ENCODE results near the gene NFIB.

The NFIB gene

DNA sequence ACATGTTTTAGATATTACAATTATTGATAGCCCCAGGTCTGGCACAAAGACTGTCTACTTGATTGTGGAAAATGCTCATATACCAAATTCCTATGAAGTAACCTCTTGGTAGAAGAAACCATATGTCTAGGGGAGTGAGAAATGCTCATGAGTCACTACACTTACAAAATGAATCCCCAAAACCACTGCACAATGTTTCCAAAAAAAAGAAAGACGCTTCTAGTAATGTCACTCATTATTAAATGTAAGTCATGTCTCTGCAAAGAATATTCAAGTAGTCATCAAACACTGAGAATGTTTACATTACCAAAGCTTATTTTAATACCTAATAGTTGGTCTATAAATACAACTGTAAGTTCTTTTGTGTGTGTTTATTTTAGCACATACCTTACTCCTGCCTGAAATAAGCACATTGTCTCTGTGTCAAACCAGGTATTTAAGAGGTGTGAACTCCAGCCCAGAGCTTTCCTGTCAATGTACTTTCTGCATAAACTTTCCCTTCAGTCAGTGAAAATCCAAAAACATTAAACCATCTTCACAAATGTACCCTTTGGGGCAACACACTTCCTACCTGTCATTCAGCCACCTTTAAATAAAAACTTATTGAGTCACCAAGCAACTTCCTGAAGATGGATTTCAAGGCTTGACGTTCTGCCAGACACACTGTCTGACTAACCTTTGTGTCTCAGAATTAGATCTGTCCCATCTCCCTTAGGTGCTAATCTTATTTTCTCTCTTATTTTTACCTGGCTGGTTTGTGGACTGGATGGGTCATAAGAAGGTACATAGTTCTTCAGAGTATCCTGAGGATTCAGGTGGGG is 194.0 kb downstream of the NFIB start:
- Histone ChIP-seq H3K36me3 (ENCODE audit: low read depth) (peaks cover 86% of the 10 kb centered on the region), H3K9me3 (ENCODE audit: severe bottlenecking) (no peaks in the 10 kb centered on the region), H3K27me3 (ENCODE audit: insufficient read depth, poor library complexity, severe bottlenecking) (no peaks in the 10 kb centered on the region), H3K27ac (ENCODE audit: poor library complexity, severe bottlenecking) (peak overlapping the region; percentile 75), H3K4me3 (ENCODE audit: severe bottlenecking) (no peak overlapping the region), H3K4me1 (ENCODE audit: insufficient read depth, poor library complexity, severe bottlenecking) (peaks cover 22% of the 10 kb centered on the region)
- ATAC-seq (ENCODE audit: low read depth) (peak; percentile 83), DNase-seq (ENCODE audit: low spot score) (no peak)
- TF ChIP-seq, protein P1, sequence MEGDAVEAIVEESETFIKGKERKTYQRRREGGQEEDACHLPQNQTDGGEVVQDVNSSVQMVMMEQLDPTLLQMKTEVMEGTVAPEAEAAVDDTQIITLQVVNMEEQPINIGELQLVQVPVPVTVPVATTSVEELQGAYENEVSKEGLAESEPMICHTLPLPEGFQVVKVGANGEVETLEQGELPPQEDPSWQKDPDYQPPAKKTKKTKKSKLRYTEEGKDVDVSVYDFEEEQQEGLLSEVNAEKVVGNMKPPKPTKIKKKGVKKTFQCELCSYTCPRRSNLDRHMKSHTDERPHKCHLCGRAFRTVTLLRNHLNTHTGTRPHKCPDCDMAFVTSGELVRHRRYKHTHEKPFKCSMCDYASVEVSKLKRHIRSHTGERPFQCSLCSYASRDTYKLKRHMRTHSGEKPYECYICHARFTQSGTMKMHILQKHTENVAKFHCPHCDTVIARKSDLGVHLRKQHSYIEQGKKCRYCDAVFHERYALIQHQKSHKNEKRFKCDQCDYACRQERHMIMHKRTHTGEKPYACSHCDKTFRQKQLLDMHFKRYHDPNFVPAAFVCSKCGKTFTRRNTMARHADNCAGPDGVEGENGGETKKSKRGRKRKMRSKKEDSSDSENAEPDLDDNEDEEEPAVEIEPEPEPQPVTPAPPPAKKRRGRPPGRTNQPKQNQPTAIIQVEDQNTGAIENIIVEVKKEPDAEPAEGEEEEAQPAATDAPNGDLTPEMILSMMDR (IDR thresholded peaks at IDR 0.05; ENCODE audit: poor library complexity, severe bottlenecking) = no peak

DNA sequence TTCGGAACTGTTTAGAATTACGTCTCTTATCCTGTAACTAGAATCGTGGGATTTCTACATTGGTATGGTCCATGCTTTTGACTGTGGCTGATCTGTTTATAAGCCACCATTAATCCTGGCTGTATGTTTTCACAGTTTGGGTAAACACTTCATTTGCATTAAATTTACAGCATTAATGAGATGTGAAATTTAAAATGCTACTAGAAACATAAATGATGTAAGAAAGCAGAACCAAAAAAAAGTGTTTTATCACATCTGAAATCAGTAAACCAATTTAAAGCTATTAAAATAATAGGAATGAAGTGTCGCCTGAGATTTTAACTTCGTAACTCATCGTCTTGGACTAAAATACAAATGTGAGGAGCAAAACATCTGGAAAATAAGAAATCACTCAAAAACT is 201.7 kb downstream of the NFIB start:
- TF ChIP-seq, protein P1 (IDR thresholded peaks at IDR 0.05; ENCODE audit: poor library complexity, severe bottlenecking) = no peak
- Histone ChIP-seq H3K4me1 (ENCODE audit: insufficient read depth, poor library complexity, severe bottlenecking) (no peaks in the 10 kb centered on the region), H3K27ac (ENCODE audit: poor library complexity, severe bottlenecking) (no peak overlapping the region), H3K4me3 (ENCODE audit: severe bottlenecking) (no peak overlapping the region), H3K9me3 (ENCODE audit: severe bottlenecking) (no peaks in the 10 kb centered on the region), H3K36me3 (ENCODE audit: low read depth) (peaks cover 87% of the 10 kb centered on the region), H3K27me3 (ENCODE audit: insufficient read depth, poor library complexity, severe bottlenecking) (no peaks in the 10 kb centered on the region)
- ATAC-seq (ENCODE audit: low read depth) (no peak), DNase-seq (ENCODE audit: low spot score) (no peak)

DNA sequence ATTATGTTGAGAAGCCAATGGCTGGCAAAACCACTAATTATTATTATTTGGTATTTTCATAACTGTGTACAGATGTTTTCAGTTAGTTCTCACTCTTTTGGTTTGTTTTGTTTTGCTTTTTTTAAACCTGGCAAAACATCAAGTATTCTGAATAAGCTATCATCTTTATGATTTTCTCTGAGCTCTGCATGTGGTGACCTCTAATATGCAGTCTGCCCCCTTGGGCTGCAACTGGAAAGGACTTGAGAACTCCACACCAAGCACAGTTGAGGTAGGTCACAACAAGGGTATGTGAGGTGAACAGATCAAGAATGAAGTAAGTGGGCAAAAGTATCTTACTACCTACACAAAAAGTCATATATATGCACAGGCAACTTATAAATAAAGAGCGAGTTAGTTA is 202.2 kb downstream of the NFIB start:
- no peak overlapping the region for H3K4me3 ChIP-seq (ENCODE audit: severe bottlenecking)
- peaks cover 82% of the 10 kb centered on the region for H3K36me3 ChIP-seq (ENCODE audit: low read depth)
- no peaks in the 10 kb centered on the region for H3K4me1 ChIP-seq (ENCODE audit: insufficient read depth, poor library complexity, severe bottlenecking)
- no peak overlapping the region for H3K27ac ChIP-seq (ENCODE audit: poor library complexity, severe bottlenecking)
- H3K9me3 ChIP-seq (ENCODE audit: severe bottlenecking) = no peaks in the 10 kb centered on the region
- DNase-seq (ENCODE audit: low spot score) (no peak), ATAC-seq (ENCODE audit: low read depth) (no peak)
- no peaks in the 10 kb centered on the region for H3K27me3 ChIP-seq (ENCODE audit: insufficient read depth, poor library complexity, severe bottlenecking)
- TF ChIP-seq, protein P1 (IDR thresholded peaks at IDR 0.05; ENCODE audit: poor library complexity, severe bottlenecking) = no peak

DNA sequence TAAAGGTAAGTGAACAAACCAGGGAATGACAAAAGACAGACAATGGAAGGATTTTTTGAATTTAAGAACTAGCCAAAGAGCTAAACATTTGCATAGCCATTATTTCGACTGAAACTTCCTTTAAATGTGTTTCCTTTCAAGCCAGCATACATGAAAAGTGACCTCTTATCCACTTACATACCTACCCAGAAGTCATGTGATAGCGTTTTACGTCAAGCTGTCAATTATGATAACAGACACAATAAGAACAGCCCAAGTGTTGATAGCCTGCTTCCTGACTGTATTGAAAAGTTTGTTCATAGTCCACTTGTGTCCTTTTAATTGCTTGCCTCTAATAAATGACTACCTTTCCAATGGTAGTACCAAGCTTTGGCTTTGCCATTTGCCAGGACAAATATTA is 206.0 kb downstream of the NFIB start:
- no peaks in the 10 kb centered on the region for H3K9me3 ChIP-seq (ENCODE audit: severe bottlenecking)
- TF ChIP-seq, protein P1 (IDR thresholded peaks at IDR 0.05; ENCODE audit: poor library complexity, severe bottlenecking) = no peak
- H3K4me3 ChIP-seq (ENCODE audit: severe bottlenecking) = no peak overlapping the region
- ATAC-seq (ENCODE audit: low read depth) (no peak), DNase-seq (ENCODE audit: low spot score) (no peak)
- H3K27ac ChIP-seq (ENCODE audit: poor library complexity, severe bottlenecking) = no peak overlapping the region
- no peaks in the 10 kb centered on the region for H3K27me3 ChIP-seq (ENCODE audit: insufficient read depth, poor library complexity, severe bottlenecking)
- peaks cover 7% of the 10 kb centered on the region for H3K4me1 ChIP-seq (ENCODE audit: insufficient read depth, poor library complexity, severe bottlenecking)
- peaks cover 54% of the 10 kb centered on the region for H3K36me3 ChIP-seq (ENCODE audit: low read depth)

DNA sequence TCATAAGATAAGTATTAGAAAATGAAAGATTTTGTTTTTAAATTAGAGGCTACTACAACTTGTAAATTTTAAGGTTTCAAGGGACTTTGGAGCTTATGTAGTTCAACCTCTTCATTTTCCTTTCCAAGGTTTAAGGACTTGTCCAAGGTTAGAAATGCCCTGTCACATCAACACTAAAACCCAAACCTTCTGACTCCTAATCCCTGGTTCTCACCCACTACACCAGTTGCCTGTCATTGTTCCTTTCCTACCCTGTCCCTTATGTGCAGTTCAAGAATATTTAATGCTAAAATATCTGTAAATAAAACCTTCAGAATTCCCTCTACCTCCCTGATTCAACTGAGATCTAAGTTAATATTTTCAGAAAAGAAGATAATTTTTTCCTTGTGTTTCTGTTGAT is 206.4 kb downstream of the NFIB start:
- Histone ChIP-seq H3K27ac (ENCODE audit: poor library complexity, severe bottlenecking) (no peak overlapping the region), H3K36me3 (ENCODE audit: low read depth) (peaks cover 49% of the 10 kb centered on the region), H3K4me1 (ENCODE audit: insufficient read depth, poor library complexity, severe bottlenecking) (peaks cover 11% of the 10 kb centered on the region), H3K4me3 (ENCODE audit: severe bottlenecking) (no peak overlapping the region), H3K27me3 (ENCODE audit: insufficient read depth, poor library complexity, severe bottlenecking) (no peaks in the 10 kb centered on the region), H3K9me3 (ENCODE audit: severe bottlenecking) (no peaks in the 10 kb centered on the region)
- ATAC-seq (ENCODE audit: low read depth) (no peak), DNase-seq (ENCODE audit: low spot score) (no peak)
- TF ChIP-seq, protein P1 (IDR thresholded peaks at IDR 0.05; ENCODE audit: poor library complexity, severe bottlenecking) = no peak

All from RWPE2 (cell line).